ENCODE measurements around the gene CALN1.

The CALN1 gene

GRCh38 chr7:72430531-72430930 lies 18.4 kb upstream of the CALN1 start:
- DNase-seq (ENCODE audit: extremely low read depth, low read depth) = no peak
- TF ChIP-seq CTCF (IDR thresholded peaks at IDR 0.05; ENCODE audit: low read depth, low read length) = no peak

DNA sequence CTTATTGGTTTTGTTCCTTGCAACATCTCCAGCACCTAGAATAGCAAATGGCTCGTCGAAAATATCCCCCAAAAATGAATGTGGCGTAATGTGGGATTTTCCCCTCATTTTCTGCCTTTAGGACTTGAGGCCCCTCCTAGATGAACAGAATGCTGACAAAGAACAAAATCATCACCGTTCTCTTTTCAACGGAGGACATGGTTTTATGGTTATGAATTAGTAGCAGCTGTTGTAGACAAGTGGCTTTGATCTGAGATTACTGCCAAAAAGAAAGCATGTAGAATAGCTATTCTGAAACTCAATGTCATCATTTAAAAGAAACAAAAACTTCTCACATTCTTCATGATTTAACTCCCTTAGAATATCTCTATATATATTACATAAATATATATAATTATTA lies 17.2 kb upstream of the CALN1 start:
- TF ChIP-seq CTCF (IDR thresholded peaks at IDR 0.05; ENCODE audit: low read depth, low read length) = no peak
- DNase-seq (ENCODE audit: extremely low read depth, low read depth) = no peak

- DNase-seq (ENCODE audit: extremely low read depth, low read depth) = no peak
- no peak for TF ChIP-seq CTCF (IDR thresholded peaks at IDR 0.05; ENCODE audit: low read depth, low read length)
Observed at GRCh38 chr7:72416846-72417245, 4.7 kb upstream of the CALN1 start.

GRCh38 chr7:72415586-72415985 lies 3.4 kb upstream of the CALN1 start:
- DNase-seq (ENCODE audit: extremely low read depth, low read depth) = no peak
- no peak for TF ChIP-seq CTCF (IDR thresholded peaks at IDR 0.05; ENCODE audit: low read depth, low read length)

- TF ChIP-seq CTCF (IDR thresholded peaks at IDR 0.05; ENCODE audit: low read depth, low read length) = no peak
- no peak for DNase-seq (ENCODE audit: extremely low read depth, low read depth)
Observed at GRCh38 chr7:72413886-72414285, 1.7 kb upstream of the CALN1 start.

- no peak for DNase-seq (ENCODE audit: extremely low read depth, low read depth)
- TF ChIP-seq CTCF (IDR thresholded peaks at IDR 0.05; ENCODE audit: low read depth, low read length) = no peak
Observed at GRCh38 chr7:72413290-72413689, 1.2 kb upstream of the CALN1 start.

DNA sequence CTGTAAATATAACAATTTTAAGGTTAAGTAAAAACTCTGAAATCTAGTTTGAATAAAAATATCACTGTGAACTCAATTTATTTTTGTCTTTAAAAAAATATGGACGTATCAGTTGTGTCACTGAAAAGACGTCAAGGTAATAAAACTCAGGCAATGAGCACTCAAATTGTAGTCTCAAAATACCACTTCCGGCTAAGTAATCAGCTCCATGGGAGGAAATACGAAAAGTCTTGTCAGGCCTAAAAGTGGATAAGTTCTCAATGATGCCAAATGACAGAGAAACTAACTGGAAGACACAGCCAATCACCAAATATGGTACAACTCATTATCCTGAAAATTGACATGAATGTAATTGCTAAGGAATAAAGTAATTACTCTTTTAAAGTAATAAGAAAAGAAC lies 719 bp downstream of the CALN1 start:
- no peak for DNase-seq (ENCODE audit: extremely low read depth, low read depth)
- TF ChIP-seq CTCF (IDR thresholded peaks at IDR 0.05; ENCODE audit: low read depth, low read length) = no peak
